Stimulated activated CD4-positive, alpha-beta T cell treated with anti-CD3 and anti-CD28 coated beads, TNF-alpha, amount 100 ng/mL, for 1 hour (primary cell): Measurements from ENCODE around the gene LIMK1.
"Not testable (repeated sequence)": the region's sequence is repeated elsewhere in the genome, so short reads cannot be mapped to it uniquely, and the experiment has no call there.

ENCODE experiments used
- DNase-seq, 3 donors: peaks; one replicate each; pipeline ENCODE4 v3.0.0-alpha.2; 2020; ENCODE audit warnings: low read depth in 3 of 3, low spot score in 1 of 3

Gene LIMK1

GRCh38 chr7:74083117-74083876 is at the start of gene LIMK1:
Gene LIMK1, plus strand, starts transcription at chr7:74083804. Its CDS starts 187 bp downstream, at chr7:74083991.
- peak; percentile 51 to 77 (median 71) for DNase-seq

GRCh38 chr7:74037609-74038008 is 46.0 kb upstream of the LIMK1 start:
- no peak for DNase-seq

GRCh38 chr7:74038194-74038961 is 45.2 kb upstream of the LIMK1 start:
- DNase-seq: no peak

- no peak for DNase-seq
Observed at GRCh38 chr7:74039337-74039736, 44.3 kb upstream of the LIMK1 start.

GRCh38 chr7:74040101-74040790 is 43.4 kb upstream of the LIMK1 start:
- DNase-seq: no peak

GRCh38 chr7:74040791-74041520 is 42.6 kb upstream of the LIMK1 start:
- no peak for DNase-seq

- no peak for DNase-seq
Observed at GRCh38 chr7:74042746-74043522, 40.7 kb upstream of the LIMK1 start.

- DNase-seq: no peak
Observed at GRCh38 chr7:74043523-74043951, 40.1 kb upstream of the LIMK1 start.

GRCh38 chr7:74044366-74045350 is 38.9 kb upstream of the LIMK1 start:
- no peak for DNase-seq

GRCh38 chr7:74046581-74046980 is 37.0 kb upstream of the LIMK1 start:
- not testable (repeated sequence) for DNase-seq

- no peak for DNase-seq
Observed at GRCh38 chr7:74047804-74048380, 35.7 kb upstream of the LIMK1 start.

GRCh38 chr7:74048999-74049599 is 34.5 kb upstream of the LIMK1 start:
- no peak for DNase-seq

- DNase-seq: no peak
Observed at GRCh38 chr7:74049997-74050798, 33.4 kb upstream of the LIMK1 start.

- DNase-seq: no peak
Observed at GRCh38 chr7:74051193-74051592, 32.4 kb upstream of the LIMK1 start.

GRCh38 chr7:74051629-74052410 is 31.8 kb upstream of the LIMK1 start:
- DNase-seq: no peak

GRCh38 chr7:74052628-74053027 is 31.0 kb upstream of the LIMK1 start:
- no peak for DNase-seq
